Measurements from ENCODE around the gene SLC35E1.

DNA sequence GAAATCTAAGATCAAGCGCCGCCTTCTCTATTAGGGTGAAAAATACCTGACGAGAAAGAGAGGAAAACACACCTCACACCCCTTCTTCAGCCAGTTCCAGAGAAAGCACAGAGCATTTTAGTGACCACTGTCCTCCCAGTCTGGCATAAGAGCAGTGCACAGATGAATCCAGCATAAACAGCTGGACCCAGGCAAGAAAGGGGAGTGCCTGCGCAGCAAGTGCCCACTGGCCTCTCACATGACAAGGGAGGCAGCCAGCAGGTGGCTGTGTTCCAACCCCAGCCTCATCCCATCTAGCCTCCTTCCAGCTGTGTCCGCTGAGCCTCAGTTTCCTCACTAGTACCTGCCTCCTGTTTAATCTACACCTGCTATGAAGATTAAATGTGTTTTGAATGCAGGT lies 47.8 kb upstream of the SLC35E1 start:
- TF ChIP-seq CTCF (IDR thresholded peaks at IDR 0.05; ENCODE audit: low read length), result no peak
- no peak for TF ChIP-seq EZH2 (IDR thresholded peaks at IDR 0.05; ENCODE audit: borderline replicate concordance, low read length)

Measured in OCI-LY1 (cell line).